Measurements from ENCODE around the gene PIGR.

Gene PIGR, protein sequence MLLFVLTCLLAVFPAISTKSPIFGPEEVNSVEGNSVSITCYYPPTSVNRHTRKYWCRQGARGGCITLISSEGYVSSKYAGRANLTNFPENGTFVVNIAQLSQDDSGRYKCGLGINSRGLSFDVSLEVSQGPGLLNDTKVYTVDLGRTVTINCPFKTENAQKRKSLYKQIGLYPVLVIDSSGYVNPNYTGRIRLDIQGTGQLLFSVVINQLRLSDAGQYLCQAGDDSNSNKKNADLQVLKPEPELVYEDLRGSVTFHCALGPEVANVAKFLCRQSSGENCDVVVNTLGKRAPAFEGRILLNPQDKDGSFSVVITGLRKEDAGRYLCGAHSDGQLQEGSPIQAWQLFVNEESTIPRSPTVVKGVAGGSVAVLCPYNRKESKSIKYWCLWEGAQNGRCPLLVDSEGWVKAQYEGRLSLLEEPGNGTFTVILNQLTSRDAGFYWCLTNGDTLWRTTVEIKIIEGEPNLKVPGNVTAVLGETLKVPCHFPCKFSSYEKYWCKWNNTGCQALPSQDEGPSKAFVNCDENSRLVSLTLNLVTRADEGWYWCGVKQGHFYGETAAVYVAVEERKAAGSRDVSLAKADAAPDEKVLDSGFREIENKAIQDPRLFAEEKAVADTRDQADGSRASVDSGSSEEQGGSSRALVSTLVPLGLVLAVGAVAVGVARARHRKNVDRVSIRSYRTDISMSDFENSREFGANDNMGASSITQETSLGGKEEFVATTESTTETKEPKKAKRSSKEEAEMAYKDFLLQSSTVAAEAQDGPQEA

DNA sequence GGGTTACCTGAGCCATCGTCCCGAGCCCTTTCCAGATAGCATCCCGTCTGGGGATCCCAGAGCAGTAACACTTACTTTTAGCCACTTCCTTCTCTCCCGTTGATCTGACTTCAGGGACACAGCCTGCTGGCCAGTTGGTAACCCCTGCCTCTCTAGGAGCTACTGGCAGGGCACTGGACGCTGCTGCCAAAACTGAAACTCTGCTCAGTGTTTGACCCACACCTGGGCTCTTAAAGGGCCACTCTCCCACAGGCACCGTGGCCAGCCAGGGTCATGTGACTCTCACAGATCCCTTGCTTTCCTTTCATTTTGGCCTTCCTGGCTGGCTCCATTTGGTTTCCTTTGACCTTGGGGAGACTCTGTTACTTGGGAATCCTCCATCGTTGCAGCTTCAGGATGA lies at the start of gene PIGR:
PIGR (minus strand) TSS at position 206 of the 400 bp plus-strand sequence. CDS start 5,935 bp downstream, outside the sequence.
- no peak for DNase-seq

DNA sequence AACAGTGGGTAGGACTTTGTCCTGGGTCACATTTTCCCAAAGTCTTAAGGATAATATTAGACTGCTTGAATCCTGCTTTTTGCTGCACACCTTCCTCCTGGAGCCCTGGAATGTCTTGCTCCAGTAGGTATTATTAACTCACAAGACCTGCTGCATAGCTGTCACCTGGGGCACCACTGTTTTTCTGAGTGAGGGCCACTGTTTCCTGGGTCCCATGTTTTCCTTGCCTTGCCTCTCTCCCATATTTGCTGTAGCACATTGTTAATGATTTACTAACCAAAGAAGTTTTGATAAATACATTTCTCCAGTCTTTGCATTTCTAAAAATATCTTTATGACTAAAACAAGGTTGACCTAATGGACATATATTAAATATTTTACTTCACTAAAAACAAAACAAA lies 46.5 kb upstream of the PIGR start:
- no peak for DNase-seq

DNA sequence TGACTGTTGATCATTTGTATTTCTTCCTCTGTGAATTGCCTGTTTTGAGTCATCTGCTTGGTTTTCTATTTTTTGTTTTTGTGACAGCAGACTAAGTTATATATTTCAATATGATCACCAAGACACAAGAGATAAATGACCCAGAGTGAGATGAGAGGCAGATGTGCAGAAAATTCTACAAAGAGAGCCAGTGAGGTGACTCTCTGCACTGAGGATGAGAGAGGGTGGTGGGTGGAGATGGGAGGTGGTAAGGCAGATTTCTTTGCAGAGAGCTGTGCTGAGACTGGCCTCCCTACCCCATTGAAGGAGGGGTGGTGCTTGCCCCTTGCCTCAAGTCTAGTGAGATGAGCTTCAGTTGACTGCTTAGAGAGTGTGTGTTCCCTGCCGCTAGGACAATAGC lies 41.6 kb upstream of the PIGR start:
- DNase-seq, result no peak

DNA sequence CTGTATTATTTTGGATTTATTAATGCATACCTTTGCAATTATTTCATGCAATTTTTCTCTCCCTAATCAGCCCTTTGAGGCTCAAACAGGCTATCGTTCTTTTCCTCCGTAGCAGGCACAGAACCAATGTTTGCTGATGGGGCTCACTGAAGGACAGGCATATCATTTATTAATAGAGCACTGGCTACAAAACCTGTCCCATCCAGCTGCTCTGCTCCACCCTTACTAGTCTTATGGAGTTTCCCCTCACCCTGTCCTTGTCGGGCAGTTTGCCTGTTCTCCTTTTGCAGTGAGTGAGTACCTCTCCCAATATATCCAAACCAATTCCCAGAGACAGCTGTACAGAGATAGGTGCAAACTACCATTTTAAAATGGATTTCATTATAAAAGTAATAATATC lies 40.6 kb upstream of the PIGR start:
- no peak for DNase-seq

DNA sequence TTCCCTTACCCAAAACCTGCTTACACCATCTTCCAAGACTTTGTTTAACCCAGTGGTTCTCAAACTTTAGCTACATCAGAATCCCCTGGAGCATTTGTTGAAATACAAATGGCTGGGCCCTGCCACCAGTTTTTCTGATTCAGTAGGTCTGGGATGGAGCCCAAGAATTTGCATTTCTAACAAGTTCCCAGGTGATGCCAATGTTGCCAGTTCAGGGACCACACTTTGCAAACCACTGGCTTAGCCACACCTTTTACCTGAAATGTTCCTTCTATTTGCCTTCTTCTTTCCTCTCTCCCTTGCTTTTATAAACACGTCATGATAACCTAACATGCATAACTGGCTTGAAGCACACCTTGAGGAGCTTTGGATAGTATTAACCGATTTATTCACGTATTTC lies 40.1 kb upstream of the PIGR start:
- DNase-seq, result no peak

DNA sequence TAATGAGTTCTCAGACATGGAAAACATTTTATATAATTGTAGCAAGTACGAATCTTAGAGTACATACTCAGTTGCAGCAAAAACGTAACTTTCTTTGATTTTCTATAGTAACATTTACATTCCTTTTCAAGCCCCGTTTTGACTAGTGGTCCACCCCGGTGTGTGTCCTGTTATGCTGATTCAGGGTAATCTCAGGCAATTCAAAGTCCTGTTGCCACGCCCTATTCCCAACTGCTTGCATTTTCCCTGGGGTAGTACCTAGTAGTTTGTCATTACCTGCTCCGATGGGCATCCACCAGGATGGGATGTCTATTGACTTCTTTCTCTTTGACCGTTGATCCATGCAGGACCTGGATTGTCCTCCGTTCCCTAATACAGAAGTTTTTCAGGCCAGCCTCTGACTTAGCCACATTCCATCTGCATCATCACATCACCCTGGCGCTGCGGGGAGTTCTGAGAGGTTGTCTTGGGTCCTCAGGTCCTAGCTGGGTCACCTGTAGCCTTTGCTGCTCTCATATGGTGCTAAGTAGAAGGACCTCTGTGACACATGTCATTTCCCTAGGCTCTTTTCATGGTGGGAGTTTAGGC lies 39.0 kb upstream of the PIGR start:
- DNase-seq, result no peak

DNA sequence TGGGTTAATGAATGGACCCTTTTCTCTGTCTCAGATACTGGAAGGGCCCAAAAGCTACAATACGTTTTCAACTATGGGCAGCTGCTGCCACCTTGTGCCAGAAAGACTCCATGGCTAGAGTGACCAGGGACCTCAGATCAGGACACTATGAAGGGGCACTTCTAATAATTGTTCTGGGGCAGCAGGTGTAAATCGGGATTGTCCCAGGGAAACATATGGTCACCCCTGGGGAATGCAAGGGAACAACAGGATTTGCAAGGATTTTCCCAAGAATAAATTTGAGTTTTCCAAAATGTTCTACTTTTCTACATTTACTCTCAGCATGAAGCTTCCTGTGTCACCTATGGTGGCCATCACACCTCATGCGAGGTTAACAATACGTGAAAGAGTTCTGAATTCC lies 36.0 kb upstream of the PIGR start:
- DNase-seq, result no peak

DNA sequence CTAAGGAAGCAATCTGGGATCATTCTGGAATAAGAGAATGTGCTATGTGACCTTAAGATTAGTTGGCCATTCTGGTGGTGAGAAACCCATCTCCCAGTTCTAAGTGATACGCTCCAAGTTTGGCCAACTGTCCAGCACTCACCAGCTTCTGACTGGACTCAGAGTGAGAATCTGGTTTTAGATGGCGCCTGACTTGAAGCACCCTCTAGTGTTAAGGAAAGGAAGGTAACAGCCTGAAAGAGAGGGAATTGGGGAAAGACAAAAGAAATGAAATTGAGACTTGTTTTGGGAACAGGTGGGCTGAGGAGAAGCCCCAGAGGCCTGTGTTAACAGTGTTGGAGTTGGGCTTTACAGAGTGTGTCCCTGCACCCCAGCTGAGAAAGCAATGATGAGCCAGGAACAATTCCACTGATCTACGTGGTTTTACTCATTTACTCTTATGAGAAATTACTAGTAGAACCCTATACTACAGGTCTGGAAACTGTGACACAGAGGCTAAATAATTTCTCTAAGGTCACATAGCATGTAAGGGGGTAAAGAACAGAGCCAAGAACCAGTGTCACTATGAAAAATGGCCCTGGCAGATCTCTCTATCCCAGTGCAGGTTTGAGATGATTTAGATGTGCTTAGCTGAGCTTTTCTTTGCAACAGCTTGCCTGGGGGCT lies 33.2 kb upstream of the PIGR start:
- DNase-seq, result no peak

DNA sequence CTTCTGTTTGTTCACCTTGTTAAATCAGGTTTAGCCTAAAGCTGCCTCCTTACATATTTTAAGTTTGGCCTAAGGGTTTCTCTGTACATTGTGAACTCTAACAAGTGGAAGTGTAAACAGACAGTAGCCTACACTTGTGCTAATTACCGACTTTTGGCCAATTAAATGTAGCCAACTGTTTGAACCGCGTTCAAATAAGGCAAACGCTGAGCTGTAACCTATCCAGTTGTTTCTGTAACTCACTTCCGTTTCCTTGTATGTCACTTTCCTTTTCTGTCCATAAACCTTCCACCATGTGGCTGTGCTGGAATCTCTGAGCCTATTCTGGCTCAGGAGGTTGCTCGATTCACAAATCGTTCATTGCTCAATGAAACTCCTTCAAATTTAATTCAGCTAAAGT lies 32.0 kb upstream of the PIGR start:
- DNase-seq, result no peak

DNA sequence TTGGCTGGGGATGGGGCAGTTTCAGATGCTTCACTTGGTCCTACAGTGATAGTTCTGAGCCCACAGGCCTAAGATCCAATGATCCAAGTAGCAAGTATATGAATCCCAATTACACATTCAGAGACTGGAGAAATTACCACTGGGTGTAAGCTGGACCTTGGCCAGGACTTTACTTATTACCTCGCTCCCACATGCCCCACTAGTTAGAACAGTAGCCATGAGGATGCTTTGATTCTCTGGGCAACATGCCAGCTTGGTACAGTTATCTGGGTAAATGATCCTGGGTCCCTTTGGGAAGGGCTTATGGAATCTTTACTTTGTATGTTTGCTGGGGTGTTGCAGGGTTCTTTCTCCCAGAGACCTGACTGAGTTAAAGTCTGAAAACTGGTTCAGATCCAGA lies 29.0 kb upstream of the PIGR start:
- no peak for DNase-seq

DNA sequence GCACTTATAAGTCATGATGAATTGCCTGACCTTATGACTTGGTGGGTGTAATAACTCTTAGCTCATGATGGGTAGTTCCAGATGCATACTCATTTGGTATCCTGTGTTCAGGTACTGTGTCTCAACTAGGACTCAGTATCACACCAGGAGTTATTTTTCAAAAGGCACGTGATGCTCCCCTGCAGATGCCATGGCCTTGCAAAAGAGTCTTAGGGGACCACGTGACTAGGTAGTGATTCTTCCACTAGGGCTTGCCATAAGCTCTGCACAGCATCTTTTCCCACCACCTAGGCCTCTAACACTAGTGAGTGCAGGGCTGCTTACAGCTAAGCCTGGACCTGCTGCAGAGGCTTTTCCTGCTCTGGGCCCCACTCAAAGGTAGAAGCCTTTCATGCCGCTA lies 27.9 kb upstream of the PIGR start:
- DNase-seq, result no peak

DNA sequence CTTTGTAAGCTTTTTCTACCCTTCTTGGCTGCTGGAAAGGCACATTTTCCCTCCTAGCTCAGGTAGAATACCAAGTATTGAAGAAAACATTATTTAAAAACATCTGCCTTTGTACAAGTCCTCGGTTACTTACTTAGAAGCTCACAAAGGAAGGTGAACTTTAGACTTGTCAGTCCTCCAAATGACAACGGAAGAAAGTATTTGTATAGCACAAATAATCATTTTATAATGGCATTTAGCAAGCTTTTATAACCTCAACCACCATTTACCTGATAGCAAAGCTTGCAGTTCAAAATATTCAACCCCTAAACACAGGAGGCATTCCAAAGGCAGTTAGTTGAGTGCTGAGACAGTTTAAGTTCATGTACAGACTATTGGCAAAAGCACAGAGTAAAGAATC lies 26.5 kb upstream of the PIGR start:
- DNase-seq, result no peak

DNA sequence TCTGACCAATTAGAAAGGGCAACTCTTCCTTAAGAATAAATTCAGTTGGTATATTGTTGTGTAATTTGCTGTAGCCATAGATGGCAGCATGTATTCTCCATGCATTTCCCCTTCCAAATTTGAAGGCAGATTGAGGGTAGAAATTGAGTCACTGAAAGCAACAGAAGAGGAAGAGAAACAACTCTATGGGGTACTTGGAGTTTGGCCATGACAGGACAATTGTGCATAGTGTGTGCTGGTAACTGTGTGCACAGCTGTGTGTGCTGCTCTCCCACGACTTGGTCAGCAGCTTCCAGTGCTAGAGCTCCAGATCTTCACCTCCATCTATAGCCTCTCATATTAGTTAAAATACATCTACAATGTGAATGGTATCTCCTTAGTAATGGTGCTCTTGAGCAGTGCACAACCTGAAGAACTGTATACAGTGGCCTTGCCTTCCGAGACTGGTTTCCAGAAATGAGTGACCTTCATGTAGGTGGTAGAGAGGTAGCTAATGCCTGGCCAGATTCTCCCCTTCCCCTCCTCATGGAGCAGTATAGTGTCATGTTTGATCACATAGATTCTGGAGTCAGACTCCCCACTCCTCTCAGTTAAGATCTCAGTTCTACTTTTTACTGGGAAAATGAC lies 24.9 kb upstream of the PIGR start:
- no peak for DNase-seq

DNA sequence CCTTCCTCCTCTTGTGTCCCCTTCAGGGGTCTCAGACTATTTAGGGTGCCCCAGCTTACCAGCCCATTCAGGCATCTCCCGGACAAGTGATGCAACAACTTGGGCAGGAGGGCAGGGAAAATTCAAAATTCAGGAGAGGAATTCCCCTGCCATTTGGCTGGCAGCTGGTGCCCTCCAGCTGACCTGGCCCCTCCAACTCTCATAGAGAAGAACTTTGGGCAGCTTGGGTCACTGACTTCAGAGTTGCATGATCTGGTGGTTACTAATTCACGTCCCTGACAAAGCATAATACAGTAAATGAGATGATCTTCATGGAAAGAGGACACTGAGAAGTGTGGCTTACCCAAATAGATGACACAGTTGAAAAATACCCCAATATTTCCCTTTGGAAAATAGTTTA lies 24.2 kb upstream of the PIGR start, which contains the start of gene FCAMR:
FCAMR (minus strand) TSS at position 15 of the 400 bp plus-strand sequence. CDS start 335 bp downstream, outside the sequence.
- DNase-seq, result no peak

DNA sequence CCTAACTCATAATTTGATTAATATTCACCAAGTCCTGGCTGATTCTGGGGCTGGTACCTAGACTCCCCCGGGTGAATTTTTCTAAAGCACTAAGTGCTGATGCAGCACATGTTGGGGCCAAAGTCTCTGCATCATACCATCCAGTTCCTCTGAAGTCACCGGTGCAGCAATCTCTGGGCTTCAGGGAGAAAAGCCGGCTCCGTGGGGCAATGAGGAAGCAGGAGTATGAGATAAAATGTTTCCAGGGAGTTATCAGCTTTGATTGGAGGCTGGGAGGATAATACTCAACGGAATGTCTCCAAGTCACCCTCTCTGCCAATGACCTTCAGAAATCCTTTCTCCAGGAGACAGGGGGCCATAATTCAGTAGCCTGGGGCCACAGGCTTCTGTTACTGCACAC lies 22.8 kb upstream of the PIGR start:
- no peak for DNase-seq

DNA sequence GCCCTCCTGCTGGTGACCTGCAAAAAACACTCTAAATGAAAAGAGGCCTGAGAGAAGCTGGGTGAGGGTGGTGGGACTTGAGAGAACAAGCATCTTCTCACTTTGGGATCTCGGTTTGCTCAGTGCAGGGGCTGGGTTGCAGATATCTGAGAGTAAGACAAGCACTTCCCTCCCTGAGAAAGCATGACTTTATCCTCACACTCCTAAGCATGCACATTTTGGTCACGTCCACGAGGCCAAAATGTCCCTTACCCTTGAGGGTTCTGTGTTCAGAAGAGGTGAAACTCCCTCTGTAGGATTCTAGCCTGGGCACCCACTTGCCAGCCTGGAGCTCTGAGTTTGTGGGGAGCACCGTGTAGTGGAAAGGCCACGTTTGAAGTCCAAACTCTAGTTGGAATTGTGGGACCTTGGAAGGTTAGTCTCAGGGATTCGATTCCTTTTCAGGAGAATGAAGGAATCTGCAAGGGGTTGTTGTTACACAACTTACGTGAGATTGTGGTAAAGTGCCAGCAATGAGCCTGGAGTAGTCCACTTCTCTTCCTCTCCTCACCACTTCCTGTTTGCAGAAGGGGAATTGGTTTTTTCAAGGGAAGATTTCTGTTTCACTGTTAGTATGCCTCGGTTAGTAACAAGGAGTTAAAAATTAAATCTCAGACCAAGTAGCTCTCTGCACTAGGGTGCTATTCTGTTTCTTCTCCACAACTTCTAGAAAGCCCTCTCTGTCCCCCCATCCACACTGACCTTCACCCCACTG lies 21.0 kb upstream of the PIGR start:
- DNase-seq, result no peak

DNA sequence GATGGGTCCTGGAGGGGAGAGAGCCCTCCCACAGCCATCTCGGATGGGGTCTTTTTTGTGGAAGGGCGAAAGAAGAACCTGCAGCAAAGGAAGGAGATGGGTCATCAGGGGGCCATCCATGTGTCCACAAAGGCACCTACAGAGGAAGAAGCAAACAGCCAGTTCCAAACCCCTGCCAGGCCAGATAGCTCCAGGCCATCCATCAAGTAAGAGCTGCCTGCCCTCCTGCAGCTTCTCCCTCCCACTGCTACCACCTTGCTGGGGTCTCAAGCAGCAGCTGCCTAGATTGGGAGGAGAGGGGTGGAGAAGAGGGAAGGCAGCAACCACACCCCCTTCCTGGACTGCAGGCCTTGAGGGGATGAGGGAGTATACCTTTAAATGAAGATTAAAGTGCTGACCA lies 19.5 kb upstream of the PIGR start:
- DNase-seq, result no peak

DNA sequence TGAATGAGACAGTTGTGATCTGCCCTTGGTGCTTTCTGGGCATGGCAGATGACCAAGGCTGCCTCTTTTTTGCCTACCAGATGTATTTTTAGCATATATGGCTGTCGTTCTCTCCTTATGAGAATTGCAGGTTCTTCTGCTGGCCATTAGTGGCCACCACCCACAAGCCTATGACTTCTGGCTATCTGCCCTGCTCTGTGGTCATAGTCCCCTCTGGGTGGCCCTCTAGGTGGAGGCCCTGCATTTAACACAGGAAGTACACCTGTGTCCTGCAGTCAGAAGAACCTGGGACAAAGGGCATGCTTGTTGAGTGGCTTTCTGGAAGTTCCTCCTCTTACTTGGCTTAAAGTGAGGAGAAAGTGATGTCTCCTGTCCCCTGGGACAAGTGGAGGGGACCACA lies 17.5 kb upstream of the PIGR start:
- no peak for DNase-seq

DNA sequence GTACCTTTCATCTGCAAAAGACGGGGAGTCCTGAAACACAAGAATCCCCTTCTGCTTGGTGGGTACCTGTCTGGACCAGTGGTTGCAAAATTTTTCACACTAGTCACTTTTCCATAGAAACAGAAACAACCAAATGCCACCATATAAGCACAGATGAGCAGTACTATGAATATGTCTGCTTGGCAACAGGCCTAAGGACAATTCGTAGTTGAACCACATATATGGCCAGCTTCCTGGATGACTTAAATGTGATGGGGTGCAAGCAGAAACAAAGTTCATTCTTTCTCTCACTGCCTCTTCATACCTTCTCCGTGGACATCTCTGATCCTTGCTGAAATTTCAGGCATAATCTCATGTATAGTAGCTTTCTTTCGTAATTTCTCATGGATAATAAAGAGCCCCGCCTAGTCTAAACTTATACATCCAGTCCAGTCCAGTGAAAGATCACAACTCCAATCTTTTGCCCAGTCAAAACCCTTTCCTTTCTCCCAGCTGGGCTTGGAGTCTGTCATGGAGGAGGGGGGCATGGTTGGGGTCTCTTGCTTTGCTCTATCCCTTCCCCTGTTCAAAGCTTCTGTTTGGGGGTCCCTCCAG lies 16.9 kb upstream of the PIGR start:
- DNase-seq, result no peak

DNA sequence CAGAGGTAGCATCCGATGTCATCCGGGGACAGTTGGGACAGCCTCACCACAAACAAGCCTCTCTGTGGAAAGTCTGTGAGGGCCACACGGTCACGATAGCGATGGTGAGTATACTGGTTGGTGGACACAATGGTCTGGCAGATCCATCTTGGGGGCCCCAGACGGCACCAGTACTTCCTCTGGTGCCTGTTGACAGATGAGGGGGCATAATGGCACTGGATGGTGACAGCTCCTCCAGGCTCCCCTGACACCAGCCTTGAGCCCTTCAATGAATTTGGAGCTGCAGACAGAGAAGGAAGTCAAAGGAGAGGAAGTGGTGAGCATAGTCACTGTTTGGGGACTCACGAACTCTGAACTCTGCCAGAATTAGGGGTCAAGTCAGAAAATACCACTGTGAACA lies 16.0 kb upstream of the PIGR start:
- DNase-seq, result no peak

DNA sequence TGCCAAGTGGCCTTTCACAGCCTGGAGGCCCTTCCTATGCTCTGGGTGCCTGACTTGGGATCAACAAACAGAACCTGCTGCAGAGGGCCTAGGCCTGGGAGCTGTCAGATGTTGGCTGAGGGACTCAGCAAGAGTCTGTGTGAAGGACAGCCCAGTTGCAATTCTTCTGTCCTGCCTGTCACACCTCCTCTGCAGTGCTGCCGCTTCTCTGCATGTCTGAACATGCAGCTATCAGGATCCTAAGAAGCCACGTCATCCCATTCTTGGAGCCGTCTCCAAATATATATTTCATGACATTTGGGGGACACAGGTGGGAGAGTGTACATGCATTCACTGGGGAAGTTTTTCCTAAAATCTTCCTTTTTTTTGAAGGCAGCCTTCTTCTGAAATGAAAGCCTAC lies 15.4 kb upstream of the PIGR start:
- DNase-seq, result no peak

Data from NCI-H2227 treated with DMSO at 0.1 percent for 48 hours (cell line).